HUES48 (cell line): ENCODE results near the gene WIPF2.
"Not testable (repeated sequence)": the region's sequence is repeated elsewhere in the genome, so short reads cannot be mapped to it uniquely, and the experiment has no call there.

Experiments used
- H3K27ac ChIP-seq: one replicate; pipeline ENCODE4 v1.7.0; 2013; ENCODE audit warnings: low read depth, low read length, inconsistent platforms
- H3K27me3 ChIP-seq: 2 replicates; pipeline ENCODE4 v1.6.1; 2013; ENCODE audit warnings: mild to moderate bottlenecking, low read length; ENCODE audit not compliant: control insufficient read depth, insufficient read depth
- H3K36me3 ChIP-seq: 2 replicates; pipeline ENCODE4 v1.6.1; 2013; ENCODE audit warnings: low read length; ENCODE audit not compliant: control insufficient read depth, insufficient read depth
- H3K4me1 ChIP-seq: 2 replicates; pipeline ENCODE4 v1.6.1; 2013; ENCODE audit warnings: mild to moderate bottlenecking, low read length; ENCODE audit not compliant: control insufficient read depth, insufficient read depth
- H3K4me3 ChIP-seq: 2 replicates; pipeline ENCODE4 v1.5.1; 2013; ENCODE audit warnings: mild to moderate bottlenecking, low read depth, low read length
- H3K9ac ChIP-seq: 2 replicates; pipeline ENCODE4 v1.6.1; 2013; ENCODE audit warnings: mild to moderate bottlenecking, low read depth, low read length, moderate library complexity
- H3K9me3 ChIP-seq: 2 replicates; pipeline ENCODE4 v1.6.1; 2013; ENCODE audit warnings: low read length; ENCODE audit not compliant: control insufficient read depth, insufficient read depth

Gene WIPF2

DNA sequence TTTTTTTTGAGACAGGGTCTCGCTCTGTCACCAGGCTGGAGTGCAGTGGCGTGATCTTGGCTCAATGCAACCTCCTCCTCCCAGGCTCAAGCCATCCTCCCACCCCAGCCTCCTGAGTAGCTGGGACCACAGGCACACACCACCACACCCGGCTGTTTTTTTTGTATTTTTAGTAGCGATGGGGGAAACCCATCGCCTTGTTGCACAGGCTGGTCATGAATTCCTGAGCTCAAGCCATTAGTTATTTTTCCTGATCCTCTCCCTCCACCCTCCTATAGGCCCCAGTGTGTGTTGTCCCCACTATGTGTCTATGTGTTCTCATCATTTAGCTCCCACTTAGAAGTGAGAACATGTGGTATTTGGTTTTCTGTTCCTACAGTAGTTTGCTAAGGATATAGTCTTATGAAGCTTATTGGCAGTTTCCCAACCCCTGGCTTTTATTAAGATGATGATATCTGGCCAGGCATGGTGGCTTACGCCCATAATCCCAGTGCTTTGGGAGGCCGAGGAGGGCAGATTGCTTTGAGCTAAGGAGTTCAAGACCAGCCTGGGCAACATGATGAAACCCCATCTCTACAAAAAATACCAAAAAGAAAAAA is 80.2 kb downstream of the WIPF2 start:
- peaks cover 97% of the 10 kb centered on the region for H3K36me3 ChIP-seq
- not testable (repeated sequence) for H3K27me3 ChIP-seq, H3K27ac ChIP-seq, H3K9me3 ChIP-seq, H3K9ac ChIP-seq, H3K4me3 ChIP-seq
- H3K4me1 ChIP-seq: peaks cover 27% of the 10 kb centered on the region

DNA sequence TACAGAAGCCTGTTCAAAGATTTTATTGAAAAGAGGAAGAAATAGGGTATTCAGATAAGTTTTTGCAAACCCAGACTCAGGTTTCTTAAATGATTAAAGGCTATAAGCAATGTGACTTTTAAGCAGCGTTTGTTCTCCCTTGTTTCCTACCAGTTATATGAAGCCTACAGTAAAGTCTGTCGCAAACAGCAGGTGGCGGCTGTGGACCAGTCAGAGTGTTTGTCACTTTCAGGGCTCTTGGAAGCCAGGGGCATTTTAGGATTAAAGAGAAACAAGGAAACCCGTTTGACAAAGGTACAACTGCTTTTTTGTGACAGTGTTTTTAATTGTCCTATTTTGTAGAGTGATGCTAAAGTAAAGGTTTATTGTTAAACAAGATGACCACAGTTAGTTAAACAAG is 82.2 kb downstream of the WIPF2 start:
- H3K4me3 ChIP-seq: no peak overlapping the region
- H3K36me3 ChIP-seq: peaks cover 79% of the 10 kb centered on the region
- H3K9me3 ChIP-seq: no peaks in the 10 kb centered on the region
- peaks cover 13% of the 10 kb centered on the region for H3K4me1 ChIP-seq
- no peaks in the 10 kb centered on the region for H3K27me3 ChIP-seq
- H3K9ac ChIP-seq: no peak overlapping the region
- no peak overlapping the region for H3K27ac ChIP-seq

DNA sequence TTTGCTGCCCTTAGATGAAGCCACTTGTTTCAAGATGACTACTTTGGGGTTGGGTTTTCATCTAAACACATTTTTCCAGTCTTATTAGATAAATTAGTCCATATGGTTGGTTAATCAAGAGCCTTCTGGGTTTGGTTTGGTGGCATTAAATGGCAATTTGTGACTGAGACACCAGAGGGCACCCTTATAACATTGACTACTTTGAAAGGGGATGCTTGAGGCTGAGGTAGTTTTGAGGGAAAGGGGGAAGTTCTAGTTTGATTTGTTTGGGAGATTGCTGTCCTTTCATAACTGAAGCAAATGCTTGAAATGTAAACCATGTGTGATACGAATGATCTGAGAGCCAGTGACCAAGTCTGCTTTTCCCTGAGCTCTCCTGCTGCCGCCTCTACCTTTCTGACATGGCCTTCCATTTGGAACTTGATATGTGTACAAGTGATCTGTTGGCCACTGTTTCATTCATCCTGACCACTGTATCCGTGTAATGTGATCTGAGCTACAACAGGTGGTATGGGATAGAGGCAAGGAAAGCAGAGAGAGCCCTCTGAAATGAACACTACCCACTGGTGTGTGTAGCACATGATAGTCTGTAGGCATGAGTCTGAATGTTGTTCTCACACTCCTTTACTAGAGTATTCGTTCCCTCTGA is 84.0 kb downstream of the WIPF2 start:
- no peak overlapping the region for H3K9ac ChIP-seq
- no peaks in the 10 kb centered on the region for H3K9me3 ChIP-seq
- peaks cover 26% of the 10 kb centered on the region for H3K4me1 ChIP-seq
- no peak overlapping the region for H3K4me3 ChIP-seq
- peaks cover 61% of the 10 kb centered on the region for H3K36me3 ChIP-seq
- no peak overlapping the region for H3K27ac ChIP-seq
- H3K27me3 ChIP-seq: no peaks in the 10 kb centered on the region

DNA sequence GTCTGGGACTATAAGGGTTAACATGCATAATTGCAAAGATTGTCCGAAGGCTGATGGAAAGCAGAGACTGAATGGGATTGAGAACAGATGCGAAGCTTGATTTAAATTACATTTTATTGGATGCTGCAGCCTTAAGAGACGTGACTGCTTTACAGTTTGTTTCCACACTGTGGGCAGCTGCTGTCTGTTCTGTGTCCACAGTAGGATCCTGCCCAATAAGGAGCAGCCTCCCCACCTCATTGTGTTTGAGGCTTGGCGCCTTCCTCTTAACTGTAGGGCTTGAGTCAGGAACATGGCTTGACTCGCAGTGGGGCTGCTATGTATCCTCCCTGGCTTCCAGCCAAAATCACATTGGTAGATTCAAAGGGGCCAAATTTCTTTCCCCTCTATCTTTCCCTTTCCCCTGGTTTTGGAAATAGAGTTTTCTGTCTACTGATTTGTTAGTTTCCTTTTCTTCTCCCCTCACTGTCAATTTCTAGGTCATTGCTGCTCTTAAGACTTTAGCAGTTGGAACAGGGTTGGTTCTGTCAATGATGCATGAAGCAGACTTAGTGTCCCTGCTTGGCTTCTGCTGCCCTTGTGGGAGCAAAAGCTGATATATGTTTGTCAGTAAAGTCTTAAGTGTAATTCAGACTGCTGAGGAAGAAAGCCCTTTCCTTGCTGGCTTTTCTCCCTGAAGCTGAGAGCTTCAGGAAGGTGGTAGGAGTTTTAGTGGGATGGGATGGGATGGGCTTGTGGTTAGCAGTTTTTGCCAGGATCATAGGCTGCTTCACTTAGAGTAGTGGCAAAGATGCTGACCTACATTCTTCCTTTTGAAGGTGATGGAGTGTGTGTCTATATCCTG is 84.8 kb downstream of the WIPF2 start:
- Histone ChIP-seq H3K9ac (no peak overlapping the region), H3K4me3 (no peak overlapping the region), H3K27ac (no peak overlapping the region), H3K36me3 (peaks cover 53% of the 10 kb centered on the region), H3K27me3 (no peaks in the 10 kb centered on the region), H3K9me3 (no peaks in the 10 kb centered on the region), H3K4me1 (peaks cover 33% of the 10 kb centered on the region)

DNA sequence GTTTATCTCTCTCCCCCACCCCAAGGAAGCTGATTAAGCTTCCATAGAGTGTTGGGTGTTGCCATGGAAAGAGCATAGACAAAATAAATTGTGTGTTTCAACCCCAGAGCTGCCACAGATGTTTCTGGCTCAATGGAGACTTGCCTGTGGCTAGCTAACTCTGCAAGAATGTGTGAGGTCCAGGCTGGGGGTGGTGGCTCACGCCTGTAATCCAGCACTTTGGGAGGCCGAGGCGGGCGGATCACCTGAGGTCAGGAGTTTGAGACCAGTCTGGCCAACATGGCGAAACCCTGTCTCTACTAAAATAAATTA is 85.4 kb downstream of the WIPF2 start:
- not testable (repeated sequence) for H3K27ac ChIP-seq, H3K27me3 ChIP-seq, H3K4me3 ChIP-seq, H3K9ac ChIP-seq, H3K9me3 ChIP-seq
- peaks cover 35% of the 10 kb centered on the region for H3K4me1 ChIP-seq
- H3K36me3 ChIP-seq: peaks cover 48% of the 10 kb centered on the region

DNA sequence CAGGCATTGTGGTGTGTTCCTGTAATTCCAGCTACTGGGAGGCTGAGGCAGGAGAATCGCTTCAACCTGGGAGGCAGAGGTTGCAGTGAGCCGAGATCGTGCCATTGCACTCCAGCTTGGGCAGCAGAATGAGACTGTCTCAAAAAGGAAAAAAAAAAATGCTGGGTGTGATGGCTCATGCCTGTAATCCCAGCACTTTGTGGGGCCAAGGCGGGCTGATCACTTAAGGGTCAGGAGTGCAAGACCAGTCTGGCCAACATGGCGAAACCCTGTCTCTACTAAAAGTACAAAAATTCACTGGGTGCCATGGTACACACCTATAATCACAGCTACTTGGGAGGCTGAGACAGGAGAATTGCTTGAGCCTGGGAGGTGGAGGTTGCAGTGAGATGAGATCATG is 85.8 kb downstream of the WIPF2 start:
- not testable (repeated sequence) for H3K9me3 ChIP-seq, H3K27me3 ChIP-seq, H3K27ac ChIP-seq, H3K4me3 ChIP-seq, H3K9ac ChIP-seq
- H3K36me3 ChIP-seq: peaks cover 44% of the 10 kb centered on the region
- H3K4me1 ChIP-seq: peaks cover 39% of the 10 kb centered on the region

DNA sequence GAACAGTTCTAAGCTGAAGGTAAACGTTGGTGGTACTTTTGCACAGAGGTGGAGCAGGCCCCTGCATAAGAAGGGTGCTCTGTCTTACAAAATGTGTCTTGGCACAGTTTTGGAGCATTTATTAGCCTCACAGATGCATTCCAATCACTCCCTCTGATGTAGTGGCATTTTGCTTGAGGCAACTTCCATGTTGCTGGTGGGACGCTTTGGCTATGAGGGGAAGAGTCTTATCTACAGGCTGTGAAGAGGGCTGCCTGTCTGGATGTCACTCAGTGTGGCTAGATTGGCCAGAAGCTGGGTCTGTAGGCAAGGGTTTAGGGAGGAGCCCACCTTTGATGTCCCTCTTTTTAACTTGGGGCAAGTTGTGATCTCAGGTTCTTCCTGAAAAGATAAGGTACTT is 87.3 kb downstream of the WIPF2 start:
- H3K36me3 ChIP-seq: peaks cover 30% of the 10 kb centered on the region
- H3K9ac ChIP-seq: no peak overlapping the region
- H3K4me3 ChIP-seq: no peak overlapping the region
- peaks cover 42% of the 10 kb centered on the region for H3K4me1 ChIP-seq
- no peaks in the 10 kb centered on the region for H3K27me3 ChIP-seq
- peak overlapping the region; percentile 69 for H3K27ac ChIP-seq
- no peaks in the 10 kb centered on the region for H3K9me3 ChIP-seq

DNA sequence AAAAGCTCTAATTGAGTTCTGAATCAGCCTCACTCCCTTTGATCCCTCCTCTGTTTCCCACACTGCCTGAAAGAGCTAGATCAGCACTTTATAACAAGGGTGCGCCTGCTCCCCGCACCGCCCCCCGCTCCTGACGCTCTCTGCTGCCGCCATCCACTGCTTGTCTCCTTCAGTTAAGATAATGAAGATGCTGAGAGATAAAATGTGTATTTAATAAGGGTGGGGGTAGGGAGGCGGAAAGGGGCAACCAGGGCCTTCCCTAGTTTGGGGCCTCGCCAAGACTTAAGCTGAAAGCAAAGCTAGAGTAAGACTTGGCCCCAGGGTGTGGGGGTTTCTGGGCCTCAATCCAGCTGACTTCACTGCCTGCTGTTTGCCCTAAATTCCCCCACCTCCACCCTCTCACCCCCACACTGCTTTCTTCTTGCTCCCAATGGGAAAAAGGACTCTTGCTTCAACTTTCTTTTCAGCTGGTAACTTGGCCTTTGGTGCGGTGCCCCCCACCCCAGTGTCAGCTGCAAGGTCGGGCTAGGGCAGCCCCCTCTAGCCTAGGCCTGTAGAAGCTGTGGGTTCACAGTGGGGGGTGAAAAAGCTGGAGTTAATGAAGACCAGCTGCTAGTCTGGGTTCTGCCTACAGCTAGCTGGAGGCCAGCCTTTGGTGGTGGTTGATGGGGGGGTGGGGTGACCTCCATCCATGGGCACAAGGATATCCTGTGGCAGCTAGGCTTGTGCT is 88.1 kb downstream of the WIPF2 start:
- Histone ChIP-seq H3K9ac (no peak overlapping the region), H3K4me3 (0 out of 2 replicates have a peak overlapping the region, but pooled peaks have one; percentile 3), H3K36me3 (peaks cover 22% of the 10 kb centered on the region), H3K27ac (peak overlapping the region; percentile 69), H3K9me3 (no peaks in the 10 kb centered on the region), H3K4me1 (peaks cover 42% of the 10 kb centered on the region), H3K27me3 (no peaks in the 10 kb centered on the region)

DNA sequence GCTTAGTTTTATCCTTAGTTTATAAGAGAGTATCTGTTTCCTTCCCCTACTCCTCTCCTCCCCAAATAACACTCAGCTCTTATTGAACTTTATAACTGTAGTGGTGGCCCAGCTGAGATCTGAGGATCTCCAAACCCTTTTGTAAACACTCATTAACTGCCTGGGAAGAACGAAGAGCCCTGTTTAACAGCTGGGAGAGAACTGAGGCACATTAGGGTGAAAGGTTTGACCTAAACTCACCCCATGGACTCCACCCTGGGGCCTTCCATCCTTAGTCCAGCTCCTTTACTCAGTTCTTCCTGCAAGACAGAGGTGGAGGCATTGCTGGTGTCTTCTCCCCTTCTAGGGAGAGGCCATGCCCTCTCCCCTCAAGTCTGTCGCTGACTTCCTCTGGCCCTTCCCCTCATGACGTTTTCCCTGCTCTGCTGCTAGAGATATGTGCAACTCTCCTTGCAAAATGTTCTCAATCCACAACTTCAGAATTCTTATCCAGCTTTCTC is 88.7 kb downstream of the WIPF2 start:
- Histone ChIP-seq H3K36me3 (peaks cover 16% of the 10 kb centered on the region), H3K4me3 (no peak overlapping the region), H3K27ac (peak overlapping the region; percentile 69), H3K9me3 (no peaks in the 10 kb centered on the region), H3K9ac (no peak overlapping the region), H3K27me3 (no peaks in the 10 kb centered on the region), H3K4me1 (peaks cover 42% of the 10 kb centered on the region)

DNA sequence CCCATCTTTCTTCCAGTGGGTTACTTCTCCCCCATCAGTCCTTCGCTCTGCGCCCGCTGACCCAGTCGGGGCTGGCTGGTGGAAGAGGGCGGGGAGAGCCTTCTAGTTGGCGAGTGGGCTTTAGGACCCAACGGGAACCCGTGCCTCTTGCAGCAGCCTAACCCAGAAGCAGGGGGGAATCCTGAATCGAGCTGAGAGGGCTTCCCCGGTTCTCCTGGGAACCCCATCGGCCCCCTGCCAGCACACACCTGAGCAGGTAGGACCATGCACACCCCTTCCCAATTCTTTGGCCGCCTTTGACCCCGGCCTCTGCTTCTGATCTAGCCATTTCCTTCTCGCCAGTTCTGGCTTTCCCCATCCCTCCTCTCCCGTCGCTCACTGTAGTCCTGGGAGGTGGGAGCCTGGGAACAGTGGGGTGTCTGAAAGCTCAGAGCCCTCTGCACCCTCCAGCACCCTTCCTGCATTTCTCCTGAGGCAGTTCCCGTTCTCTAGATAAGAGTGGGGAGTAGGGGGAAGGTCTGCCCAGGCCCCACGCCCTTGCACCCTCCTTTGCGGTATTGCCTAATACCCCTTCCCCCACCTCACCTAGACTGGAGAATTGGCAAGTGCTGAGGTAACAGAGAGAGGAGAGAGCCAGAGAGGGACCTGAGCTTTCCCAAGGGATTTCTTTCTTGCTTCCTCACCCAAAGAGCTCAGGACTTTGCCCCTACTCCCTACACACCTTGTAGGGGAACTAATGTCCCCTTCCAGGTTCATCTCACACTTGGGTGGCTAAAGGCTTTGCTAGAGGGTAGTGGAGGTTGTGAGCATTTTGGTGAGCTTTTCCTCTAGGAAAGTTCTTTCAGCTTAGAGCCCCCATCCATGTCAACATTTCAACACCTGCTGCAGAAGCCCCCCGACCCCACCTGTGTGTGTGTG is 90.2 kb downstream of the WIPF2 start, which contains the start of gene RARA:
Gene RARA, plus strand, starts transcription at position 150 of the 918 bp plus-strand sequence. CDS start 22,039 bp downstream, outside the sequence.
- Histone ChIP-seq H3K27me3 (no peaks in the 10 kb centered on the region), H3K9ac (no peak within 1 kb of the TSS), H3K27ac (no peak within 1 kb of the TSS), H3K36me3 (peaks cover 1% of the 10 kb centered on the region; the same call in 1 of the 2 replicates), H3K9me3 (no peaks in the 10 kb centered on the region), H3K4me3 (peak within 1 kb of the TSS; percentile 77), H3K4me1 (peaks cover 46% of the 10 kb centered on the region)
